CD4-positive, alpha-beta T cell treated with Interleukin-10 for 1 hour (primary cell): ENCODE data around the gene TAS2R20.
"Not testable (repeated sequence)": the region's sequence is repeated elsewhere in the genome, so short reads cannot be mapped to it uniquely, and the experiment has no call there.

ENCODE experiments used
- DNase-seq: peaks from one replicate; pipeline ENCODE4 v3.0.0-alpha.2; 2020

Gene TAS2R20

DNA sequence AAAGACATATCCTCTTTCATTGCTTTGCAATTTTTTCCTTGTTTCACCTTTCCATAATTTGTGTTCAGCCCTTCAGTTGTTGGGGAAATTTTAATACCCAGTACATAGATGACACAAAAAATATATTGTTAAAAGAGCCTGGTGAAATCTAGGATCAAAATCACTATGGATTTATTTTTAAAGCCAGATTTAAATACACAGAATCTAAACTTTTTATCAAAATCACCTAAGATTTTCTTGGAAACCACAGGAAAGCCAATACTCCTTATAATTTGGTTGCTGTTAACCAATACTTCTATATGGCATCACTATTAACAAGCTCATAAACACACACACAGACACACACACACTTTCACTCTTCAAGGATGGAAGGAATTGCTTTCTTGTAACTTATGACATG is at the start of gene TAS2R20:
TSS of gene TAS2R20 (minus strand) at position 101 of the 400 bp plus-strand sequence. CDS start 429 bp downstream, outside the sequence.
- no peak for DNase-seq

GRCh38 chr12:11041366-11041765 is 43.3 kb upstream of the TAS2R20 start:
- not testable (repeated sequence) for DNase-seq

DNA sequence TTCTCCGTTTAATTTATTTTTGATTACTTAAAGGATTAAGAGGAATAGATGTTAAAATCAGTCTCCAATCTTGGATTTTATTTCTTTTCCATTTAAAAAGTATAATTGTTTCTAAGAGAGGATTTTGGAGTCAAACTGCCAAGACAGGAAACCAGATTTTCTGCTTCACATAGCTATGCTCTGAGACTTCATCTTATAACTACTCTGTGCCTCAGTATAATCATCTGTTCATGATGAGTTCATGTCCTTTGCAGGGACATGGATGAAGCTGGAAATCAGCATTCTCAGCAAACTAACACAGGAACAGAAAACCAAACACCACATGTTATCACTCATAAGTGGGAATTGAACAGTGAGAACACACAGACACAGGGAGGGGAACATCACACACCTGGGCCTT is 42.1 kb upstream of the TAS2R20 start:
- DNase-seq: no peak

GRCh38 chr12:11039171-11039570 is 41.1 kb upstream of the TAS2R20 start:
- no peak for DNase-seq

- not testable (repeated sequence) for DNase-seq
Measured at GRCh38 chr12:11033959-11034358, 35.9 kb upstream of the TAS2R20 start.

- DNase-seq: no peak
Measured at GRCh38 chr12:11031307-11031706, 33.2 kb upstream of the TAS2R20 start, which contains the start of gene TAS2R31. Gene TAS2R31, minus strand, starts transcription at chr12:11031407. Its CDS starts 72 bp downstream, at chr12:11031335.

GRCh38 chr12:11026118-11026517 is 28.0 kb upstream of the TAS2R20 start:
- DNase-seq: no peak

DNA sequence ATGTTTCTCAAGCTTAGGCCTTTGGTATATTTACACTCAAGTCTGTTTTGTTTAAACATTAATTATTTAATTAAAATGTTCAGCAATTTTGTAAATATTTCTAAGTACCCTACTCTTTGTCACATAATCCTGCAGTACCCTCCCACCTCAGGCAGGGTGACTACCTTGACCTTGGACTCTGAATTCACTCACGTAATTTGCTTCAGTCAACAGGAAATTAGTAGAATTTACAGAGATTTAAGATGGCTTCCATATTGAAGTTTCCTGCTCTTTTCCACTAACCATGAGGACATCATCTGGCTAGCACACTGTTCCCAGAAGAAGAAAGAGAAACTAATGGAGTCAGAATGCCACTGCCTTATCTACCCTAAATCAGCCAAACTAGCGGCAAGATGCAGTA is 25.3 kb upstream of the TAS2R20 start:
- DNase-seq: no peak

DNA sequence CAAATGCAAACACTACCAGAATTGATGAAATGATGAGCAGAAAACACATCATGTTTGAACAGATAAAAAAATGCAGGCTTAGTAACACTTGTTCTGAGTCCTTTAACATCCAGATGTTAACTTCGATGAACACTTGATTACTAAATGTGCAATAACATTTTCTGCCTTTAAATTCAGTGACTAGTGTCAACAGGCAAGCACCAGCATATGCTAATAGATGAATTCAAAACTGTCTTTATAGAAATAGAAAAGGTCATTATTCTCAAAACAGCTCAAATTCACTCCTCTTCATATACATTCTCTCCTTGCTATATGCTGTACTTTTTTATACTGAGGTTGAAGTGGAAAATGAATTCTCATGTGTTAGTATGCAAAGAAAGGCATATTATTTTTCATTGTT is 24.4 kb upstream of the TAS2R20 start, which contains the start of gene TAS2R19:
TSS of gene TAS2R19 (minus strand) at position 101 of the 400 bp plus-strand sequence. CDS start at position 52, 49 bp downstream.
- no peak for DNase-seq

GRCh38 chr12:11016937-11017336 is 18.8 kb upstream of the TAS2R20 start:
- no peak for DNase-seq

- DNase-seq: no peak
Measured at GRCh38 chr12:11015775-11016430, 17.8 kb upstream of the TAS2R20 start.

- DNase-seq: no peak
Measured at GRCh38 chr12:11014234-11014633, 16.1 kb upstream of the TAS2R20 start.

- DNase-seq: no peak
Measured at GRCh38 chr12:11007608-11008007, 9.5 kb upstream of the TAS2R20 start.

- no peak for DNase-seq
Measured at GRCh38 chr12:10994307-10994706, 3.8 kb downstream of the TAS2R20 start.

GRCh38 chr12:10989107-10989506 is 9.0 kb downstream of the TAS2R20 start:
- DNase-seq: no peak

GRCh38 chr12:10986812-10987211 is 11.3 kb downstream of the TAS2R20 start, which contains the start of gene TAS2R50:
Gene TAS2R50, minus strand, starts transcription at chr12:10986912. Its CDS starts 52 bp downstream, at chr12:10986860.
- no peak for DNase-seq

DNA sequence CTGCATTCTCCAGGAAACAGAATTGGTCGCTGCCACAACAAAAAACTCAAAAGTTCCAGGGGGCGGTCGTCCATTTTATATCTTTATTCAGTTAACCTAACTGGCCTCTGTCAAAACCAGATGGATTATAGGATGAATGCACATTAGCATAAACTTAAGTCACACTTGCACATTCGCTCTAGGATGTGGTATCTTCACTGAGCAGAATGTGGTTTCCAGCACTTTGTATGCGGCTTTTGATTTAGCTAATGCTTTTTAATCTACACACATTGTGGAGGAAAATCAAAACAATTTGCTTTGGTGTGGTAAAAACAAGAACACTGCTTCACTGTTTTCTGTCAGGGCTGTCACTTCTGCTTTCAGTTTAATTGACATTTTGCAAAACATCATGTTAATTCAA is 15.9 kb downstream of the TAS2R20 start:
- DNase-seq: peak; percentile 69

GRCh38 chr12:10974965-10975364 is 23.1 kb downstream of the TAS2R20 start:
- no peak for DNase-seq

- no peak for DNase-seq
Measured at GRCh38 chr12:10968765-10969456, 29.2 kb downstream of the TAS2R20 start.

- no peak for DNase-seq
Measured at GRCh38 chr12:10967409-10967808, 30.7 kb downstream of the TAS2R20 start.

GRCh38 chr12:10966314-10966713 is 31.8 kb downstream of the TAS2R20 start:
- DNase-seq: no peak

DNA sequence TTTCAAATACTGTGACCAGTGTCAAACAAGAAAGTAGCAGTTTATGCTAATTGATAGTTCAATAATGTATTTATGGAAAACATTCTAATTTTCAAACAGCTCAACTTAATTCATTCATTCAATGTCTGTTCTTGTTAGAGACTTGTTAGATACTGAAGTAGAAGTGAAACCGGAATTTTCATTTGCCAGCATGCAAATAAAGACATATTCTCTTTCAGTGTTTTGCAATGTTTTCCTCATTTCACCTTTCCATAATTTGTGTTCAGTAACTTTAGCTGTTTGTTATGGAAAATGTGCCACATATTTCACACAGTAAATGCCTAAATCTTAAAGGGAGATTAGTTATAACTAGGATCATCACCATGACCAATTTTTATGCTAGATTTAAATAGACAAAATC is 32.6 kb downstream of the TAS2R20 start:
- DNase-seq: no peak

DNA sequence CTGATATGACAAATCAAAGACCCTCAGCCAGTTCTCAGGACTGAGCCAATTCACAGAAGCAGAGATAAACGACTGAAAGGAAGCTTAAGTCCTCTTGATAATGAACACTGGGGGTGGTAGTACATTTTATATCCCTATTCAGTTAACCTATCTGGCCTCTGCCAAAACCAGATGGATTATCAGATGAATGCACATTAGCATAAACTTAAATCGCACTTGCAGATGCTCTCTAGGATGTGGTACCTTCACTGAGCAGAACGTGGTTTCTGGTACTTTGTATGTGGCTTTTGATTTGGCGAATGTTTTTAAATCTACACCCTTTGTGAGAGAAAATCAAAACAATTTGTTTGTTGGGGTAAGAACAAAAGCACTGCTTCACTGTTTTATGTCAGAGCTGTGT is 37.9 kb downstream of the TAS2R20 start:
- peak; percentile 21 for DNase-seq

DNA sequence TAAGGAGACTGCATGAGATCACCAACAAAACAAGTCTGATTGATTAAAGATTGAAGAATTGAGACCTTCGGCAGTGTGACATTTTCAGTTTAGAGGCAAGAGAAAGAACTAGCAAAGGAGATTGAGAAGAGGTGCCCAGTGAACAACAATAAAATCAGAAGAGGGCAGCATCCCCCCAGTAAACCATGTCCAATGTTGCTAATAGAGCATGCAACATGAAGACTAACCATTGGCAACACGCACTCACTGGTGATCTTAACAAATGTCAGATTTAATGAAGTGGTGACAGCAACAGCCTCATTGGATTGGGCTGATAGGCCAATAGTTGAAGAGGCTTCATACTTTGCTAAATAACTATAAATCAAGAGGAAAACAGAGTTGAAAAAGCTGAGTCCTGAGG is 38.3 kb downstream of the TAS2R20 start:
- DNase-seq: no peak
